MG63 (cell line): Measurements from ENCODE around the gene RNF38. TPM values are rescaled to one million over a fixed set of nuclear protein-coding genes. Genes with fewer than 3 reads are reported as not detected.
A peak's percentile ranks its signal among the peaks of the same experiment; 100 is the strongest.
"Not testable (repeated sequence)": the region's sequence is repeated elsewhere in the genome, so short reads cannot be mapped to it uniquely, and the experiment has no call there.

ENCODE experiments used
- DNase-seq: peaks from one replicate; pipeline ENCODE4 v3.0.0-alpha.2; 2020
- H3K27me3 ChIP-seq: fragments of 250-450 bp; sonication (Bioruptor Pico); 2 replicates; pipeline ENCODE4 v1.5.1; 2020; ENCODE audit warnings: mild to moderate bottlenecking, moderate library complexity
- H3K36me3 ChIP-seq: fragments of 250-450 bp; sonication (Bioruptor Pico); 2 replicates; pipeline ENCODE4 v1.5.1; 2020; ENCODE audit warnings: mild to moderate bottlenecking, moderate library complexity
- H3K4me3 ChIP-seq: fragments of 250-450 bp; sonication (Bioruptor Pico); 2 replicates; pipeline ENCODE4 v1.5.1; 2020; ENCODE audit warnings: mild to moderate bottlenecking, moderate library complexity
- H3K9me3 ChIP-seq: fragments of 250-450 bp; sonication (Bioruptor Pico); 2 replicates; pipeline ENCODE4 v1.5.1; 2020; ENCODE audit warnings: mild to moderate bottlenecking, moderate library complexity
- total RNA-seq: library from RNA; depleted of rRNA; stranded (reverse); fragments of >200 nt; shearing (Covaris generic); gene quantifications from 2 replicates; pipeline ENCODE4 v1.2.3, GENCODE V29; 2014; ENCODE audit warnings: low replicate concordance

RNF38 gene
- total RNA-seq, 1 experiment from 2014 or later = 13.3 TPM

DNA sequence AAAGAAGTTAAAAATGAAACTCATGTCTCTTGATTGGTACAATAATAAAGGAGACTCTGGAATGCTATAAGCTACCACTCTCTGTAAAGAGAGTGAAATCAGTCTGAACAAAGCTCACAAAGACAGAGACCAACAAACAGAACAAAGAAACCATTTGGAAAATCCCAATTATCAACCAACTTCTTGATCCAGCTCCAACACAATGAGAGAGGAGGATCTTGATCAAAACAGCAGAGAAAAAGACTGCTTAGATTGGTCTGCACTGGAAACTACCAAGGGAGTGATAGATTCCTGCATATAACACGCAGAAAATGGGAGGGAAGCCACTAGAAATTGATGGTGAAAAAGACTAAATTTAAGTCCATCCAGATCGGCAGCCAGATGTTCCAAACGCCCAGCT lies 23.1 kb upstream of the RNF38 start:
- H3K27me3 ChIP-seq = no peaks in the 10 kb centered on the region
- no peak overlapping the region for H3K4me3 ChIP-seq
- DNase-seq = no peak
- H3K36me3 ChIP-seq = peaks cover 12% of the 10 kb centered on the region
- peaks cover 9% of the 10 kb centered on the region; the same call in 1 of the 2 replicates for H3K9me3 ChIP-seq

DNA sequence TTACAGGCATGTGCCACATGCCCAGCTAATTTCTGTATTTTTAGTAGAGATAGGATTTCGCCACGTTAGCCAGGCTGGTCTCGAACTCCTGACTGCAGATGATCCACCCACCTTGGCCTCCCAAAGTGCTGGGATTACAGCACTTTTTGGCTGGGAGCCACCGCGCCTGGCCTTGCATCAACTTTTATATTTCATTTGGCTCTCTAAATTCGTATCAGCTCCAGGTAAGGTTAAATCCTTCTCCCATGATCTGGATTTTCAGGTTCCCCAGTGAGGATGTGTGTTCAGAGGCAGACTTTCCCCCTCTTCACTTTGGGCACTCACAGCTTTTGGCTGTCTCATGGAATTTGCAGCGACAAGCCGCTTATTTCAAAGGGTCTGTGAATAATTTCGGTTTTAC lies 16.8 kb upstream of the RNF38 start:
- no peak overlapping the region for H3K4me3 ChIP-seq
- DNase-seq = no peak
- peaks cover 26% of the 10 kb centered on the region for H3K36me3 ChIP-seq
- H3K27me3 ChIP-seq = no peaks in the 10 kb centered on the region
- H3K9me3 ChIP-seq = no peaks in the 10 kb centered on the region

DNA sequence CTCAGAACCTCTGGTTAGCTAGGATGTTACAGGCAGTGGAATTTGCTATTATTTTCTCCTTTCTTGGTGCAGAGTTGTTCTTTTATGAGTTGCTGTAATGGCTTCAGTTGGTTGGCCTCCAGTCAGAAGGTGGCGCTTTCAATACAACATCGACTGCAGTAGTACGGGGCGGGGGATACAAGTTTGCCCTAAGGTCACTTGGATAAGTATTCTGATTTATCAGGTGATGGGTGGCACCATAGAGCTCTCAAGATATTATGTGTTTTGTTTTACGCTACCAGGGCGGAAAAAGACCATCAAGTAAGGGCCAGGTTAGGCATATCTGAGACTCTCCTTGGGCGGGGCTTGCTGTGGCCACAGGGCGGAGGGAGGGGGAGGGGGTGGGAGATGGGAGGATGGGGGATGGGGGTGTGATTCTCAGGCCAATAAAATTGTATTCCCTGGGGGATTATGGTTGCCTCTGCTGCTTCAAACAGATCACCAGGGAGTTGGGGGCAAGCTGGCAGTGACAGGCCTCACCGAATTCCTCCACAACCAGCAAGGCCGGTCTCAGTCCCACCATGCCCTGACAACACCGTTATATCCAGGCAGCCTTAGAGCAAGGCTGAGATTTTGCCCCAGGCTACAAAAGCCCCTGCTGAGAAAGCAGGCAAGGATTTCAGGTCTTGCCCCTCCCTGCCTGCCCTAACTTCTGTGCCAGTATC lies 15.9 kb upstream of the RNF38 start:
- no peak overlapping the region for H3K4me3 ChIP-seq
- no peaks in the 10 kb centered on the region for H3K9me3 ChIP-seq
- no peaks in the 10 kb centered on the region for H3K27me3 ChIP-seq
- no peak for DNase-seq
- H3K36me3 ChIP-seq = peaks cover 20% of the 10 kb centered on the region

DNA sequence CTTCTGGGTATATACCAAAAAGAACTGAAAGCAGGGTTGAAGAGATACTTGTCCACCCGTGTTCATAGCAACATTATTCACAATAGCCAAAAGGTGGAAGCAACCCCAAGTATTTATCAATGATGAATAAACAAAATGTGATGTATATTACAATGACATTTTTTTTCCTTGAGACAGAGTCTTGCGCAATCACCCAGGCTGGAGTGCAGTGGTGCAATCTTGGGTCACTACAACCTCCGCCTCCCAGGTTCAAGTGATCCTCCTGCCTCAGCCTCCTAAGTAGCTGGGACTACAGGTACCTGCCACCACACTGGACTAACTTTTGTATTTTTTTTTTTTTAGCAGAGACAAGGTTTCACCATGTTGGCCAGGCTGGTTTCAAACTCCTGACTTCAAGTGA lies 11.3 kb upstream of the RNF38 start:
- H3K9me3 ChIP-seq, DNase-seq, H3K4me3 ChIP-seq, H3K27me3 ChIP-seq: not testable (repeated sequence)
- peaks cover 17% of the 10 kb centered on the region for H3K36me3 ChIP-seq

DNA sequence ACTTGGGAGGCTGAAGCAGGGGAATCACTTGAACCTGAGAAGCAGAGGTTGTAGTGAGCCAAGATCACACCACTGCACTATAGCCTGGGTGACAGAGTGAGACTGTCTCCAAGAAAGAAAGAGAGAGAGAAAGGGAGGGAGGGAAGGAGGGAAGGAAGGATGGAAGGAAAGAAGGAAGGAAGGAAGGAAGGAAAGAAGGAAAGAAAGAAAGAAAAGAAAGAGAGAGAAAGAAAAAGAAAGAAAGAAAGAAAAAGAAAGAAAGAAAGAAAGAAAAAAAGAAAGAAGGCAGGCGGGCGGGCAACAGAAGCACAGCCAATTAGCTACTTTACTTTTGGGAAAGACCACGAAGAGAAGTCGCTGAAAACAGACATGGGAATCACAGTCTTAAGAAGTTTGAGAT lies 9.0 kb upstream of the RNF38 start:
- not testable (repeated sequence) for DNase-seq, H3K27me3 ChIP-seq, H3K9me3 ChIP-seq, H3K4me3 ChIP-seq, H3K36me3 ChIP-seq

DNA sequence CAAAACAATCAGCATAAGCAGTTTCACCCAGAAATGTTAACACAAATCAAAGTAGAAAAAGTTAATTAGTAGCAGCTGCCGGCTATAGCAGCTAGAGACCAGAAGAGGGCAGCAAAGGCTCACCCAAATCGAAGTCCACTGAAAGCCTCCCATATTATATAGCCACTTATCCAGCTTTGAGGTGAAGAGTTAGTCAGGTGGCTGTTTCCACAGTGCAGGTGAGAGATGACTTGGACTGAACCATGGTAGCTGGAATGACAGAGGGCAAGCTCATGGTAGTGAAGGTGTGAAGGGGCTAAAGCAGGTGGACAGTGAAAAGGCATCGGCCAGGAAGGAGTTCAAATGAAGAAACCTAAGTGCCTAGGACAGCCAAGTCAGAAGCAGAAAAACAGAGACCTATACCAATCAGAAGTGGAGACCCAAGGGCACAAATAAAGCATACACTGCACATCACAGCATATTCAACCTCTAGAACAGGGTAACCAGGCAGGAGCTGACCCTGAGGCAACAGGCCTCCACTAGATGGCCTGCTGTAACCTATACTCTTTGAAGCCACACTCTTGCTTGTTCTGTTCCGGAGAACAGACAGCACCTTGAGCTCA lies 7.2 kb upstream of the RNF38 start:
- no peaks in the 10 kb centered on the region for H3K9me3 ChIP-seq
- no peak overlapping the region for H3K4me3 ChIP-seq
- no peaks in the 10 kb centered on the region for H3K27me3 ChIP-seq
- peak; percentile 49 for DNase-seq
- H3K36me3 ChIP-seq = 0 out of 2 replicates have a peak, but pooled peaks cover 1% of the 10 kb centered on the region

DNA sequence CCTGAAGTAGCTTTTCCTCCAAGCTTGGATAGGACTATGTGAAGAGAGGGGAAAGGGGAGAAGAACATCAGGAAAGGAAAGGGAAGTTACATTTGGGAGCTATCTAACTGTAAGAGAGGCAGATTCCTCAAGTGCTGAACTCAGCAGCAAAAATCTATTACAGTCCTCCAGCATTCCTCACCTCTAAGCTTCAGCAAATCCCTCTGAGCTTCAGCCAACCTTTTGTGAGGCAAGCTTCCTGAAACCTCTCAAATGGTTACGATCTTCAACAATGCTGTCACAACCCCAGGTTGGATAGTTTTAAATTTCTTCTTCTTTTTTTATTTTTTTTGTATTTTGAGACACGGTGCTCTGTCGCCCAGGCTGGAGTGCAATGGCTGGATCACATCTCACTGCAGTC lies 2.5 kb upstream of the RNF38 start:
- Histone ChIP-seq H3K36me3 (peaks cover 12% of the 10 kb centered on the region), H3K9me3 (peaks cover 14% of the 10 kb centered on the region), H3K4me3 (no peak overlapping the region), H3K27me3 (no peaks in the 10 kb centered on the region)
- DNase-seq = peak; percentile 32

DNA sequence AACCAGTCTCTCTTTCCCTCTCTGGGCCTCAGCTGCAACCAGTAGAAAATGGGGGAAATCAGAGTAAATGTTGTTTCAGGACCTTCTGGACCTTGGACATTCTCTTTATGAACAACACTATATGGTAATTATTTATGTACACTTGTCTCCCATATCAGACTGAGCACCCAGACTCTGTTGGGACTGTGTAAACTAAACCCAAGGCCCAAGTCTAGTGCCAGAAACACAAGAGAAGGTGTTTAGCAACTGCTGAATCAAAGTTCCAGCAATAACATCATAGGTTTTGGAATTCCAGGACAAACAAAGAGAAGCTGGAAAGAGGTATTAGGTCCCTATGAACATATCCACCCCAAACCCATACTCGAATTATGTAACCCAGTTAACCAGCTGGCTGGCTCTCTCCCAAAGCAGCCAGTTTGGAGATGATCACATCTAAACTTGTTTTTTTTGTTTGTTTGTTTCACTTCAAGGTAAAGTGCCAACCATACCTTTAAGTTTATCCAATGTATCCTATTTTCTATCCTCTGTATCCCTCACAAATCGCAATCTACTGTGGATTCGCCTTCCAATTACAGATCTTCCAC lies 1.9 kb upstream of the RNF38 start:
- Histone ChIP-seq H3K36me3 (peaks cover 18% of the 10 kb centered on the region), H3K9me3 (peaks cover 18% of the 10 kb centered on the region), H3K4me3 (no peak overlapping the region)

DNA sequence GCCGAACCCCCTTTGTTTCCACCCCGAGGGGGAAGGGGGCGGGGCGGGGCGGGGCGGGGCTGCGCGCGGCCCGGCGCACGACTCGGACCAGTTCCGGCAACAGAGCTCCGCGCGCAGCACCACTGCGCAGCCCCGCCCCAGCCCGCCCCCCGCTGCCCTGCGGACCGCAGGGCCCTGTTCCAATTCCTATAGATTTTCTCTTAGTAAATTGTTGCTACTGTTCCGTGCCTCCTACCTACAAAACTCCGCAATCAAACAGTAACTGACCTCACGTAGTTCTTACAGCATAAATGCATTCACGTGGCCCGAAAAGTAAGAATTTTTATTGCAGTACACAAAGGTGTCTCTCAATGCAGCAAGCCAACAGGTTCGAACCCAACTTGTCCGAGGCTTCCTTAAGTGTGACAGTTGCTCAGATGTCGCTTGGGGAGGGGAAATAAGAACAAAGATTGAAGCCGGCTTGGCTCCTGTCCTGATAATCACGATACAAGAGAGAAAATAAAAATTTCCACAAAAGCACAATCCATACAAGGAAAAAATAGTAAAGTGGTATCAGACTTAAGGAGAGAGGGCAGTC lies 1.2 kb upstream of the RNF38 start:
- no peaks in the 10 kb centered on the region for H3K27me3 ChIP-seq
- H3K36me3 ChIP-seq = peaks cover 24% of the 10 kb centered on the region
- DNase-seq = no peak
- peak overlapping the region; percentile 69 for H3K4me3 ChIP-seq
- H3K9me3 ChIP-seq = peaks cover 18% of the 10 kb centered on the region

More for the DNA sequence above, 1.9 kb upstream of the RNF38 start:
- H3K27me3 ChIP-seq = no peaks in the 10 kb centered on the region
- no peak for DNase-seq

DNA sequence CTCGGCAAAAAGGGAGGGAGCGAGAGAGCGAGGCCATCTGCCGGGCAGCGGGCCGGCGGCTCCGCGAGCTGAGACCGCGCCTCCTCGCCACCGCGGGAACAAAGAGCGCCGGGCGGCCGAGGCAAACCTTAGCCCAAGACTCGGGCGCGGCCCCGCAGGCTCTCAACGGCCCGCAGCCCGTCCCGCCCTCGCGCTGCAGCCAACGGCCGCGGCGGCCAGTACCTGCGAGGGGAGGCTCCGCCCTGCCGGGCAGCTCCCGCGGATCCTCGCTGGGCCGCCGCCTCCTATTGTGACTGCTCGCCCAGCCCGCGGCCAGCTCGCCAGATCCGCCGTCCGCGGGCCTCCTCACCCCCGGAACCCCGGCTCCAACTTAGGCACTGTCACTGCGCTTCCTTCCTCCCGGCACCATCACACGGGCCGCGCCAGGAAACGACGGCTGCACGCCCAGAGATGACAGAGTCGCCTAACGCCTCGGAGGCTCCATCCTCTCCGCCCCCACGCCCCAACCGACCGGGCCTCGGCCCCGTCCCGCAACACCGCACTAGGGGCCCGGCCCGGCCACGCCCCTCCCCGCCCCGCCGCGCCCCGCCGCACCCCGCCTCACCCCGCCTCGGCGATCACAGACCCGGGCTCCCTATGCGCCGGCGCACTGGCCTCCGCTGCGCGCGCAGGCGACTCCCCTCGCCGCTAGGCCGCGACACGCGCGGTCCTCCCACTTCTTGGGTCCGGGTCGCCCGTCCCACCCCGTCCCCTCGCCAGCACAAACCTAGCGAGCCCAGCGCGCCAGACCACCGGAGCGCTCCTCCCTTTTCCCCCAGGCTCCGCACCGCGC lies 479 bp upstream of the RNF38 start:
- peak; percentile 99 for DNase-seq
- Histone ChIP-seq H3K36me3 (peaks cover 29% of the 10 kb centered on the region), H3K4me3 (peak overlapping the region; percentile 69), H3K27me3 (no peaks in the 10 kb centered on the region), H3K9me3 (peaks cover 18% of the 10 kb centered on the region)

DNA sequence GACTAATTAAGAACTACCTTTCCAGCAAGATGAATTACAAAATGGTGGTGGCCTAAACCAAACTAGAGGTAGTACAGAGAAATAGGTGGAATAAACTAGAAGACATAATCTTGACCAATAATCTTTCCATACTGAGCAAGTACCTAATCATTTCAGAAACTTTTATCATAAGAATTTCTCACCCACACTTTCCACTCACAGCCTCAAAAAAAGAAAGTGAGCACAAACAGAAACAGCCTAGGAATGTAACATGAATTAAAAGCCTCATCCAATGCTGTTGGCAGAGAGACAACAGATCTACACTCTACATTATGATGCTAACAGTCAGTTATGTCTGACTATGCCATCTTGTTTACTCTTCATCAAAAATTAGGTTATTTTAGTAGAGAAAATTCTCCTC lies 1.3 kb downstream of the RNF38 start:
- H3K4me3 ChIP-seq = 0 out of 2 replicates have a peak overlapping the region, but pooled peaks have one; percentile 0
- H3K27me3 ChIP-seq = no peaks in the 10 kb centered on the region
- no peak for DNase-seq
- H3K9me3 ChIP-seq = peaks cover 18% of the 10 kb centered on the region
- H3K36me3 ChIP-seq = peaks cover 39% of the 10 kb centered on the region

DNA sequence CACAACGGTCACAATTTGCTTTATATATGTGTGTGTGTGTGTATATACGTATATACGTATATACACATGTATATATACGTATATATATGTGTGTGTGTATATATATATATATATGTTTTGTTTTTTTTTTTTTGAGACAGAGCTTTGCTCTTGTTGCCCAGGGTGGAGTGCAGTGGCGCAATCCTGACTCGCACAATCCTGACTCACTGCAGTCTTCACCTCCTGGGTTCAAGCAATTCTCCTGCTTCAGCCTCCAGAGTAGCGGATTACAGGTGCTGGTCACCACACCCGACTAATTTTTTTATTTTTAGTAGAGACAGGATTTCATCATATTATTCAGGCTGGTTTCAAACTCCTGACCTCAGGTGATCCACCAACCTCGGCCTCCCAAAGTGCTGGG lies 3.1 kb downstream of the RNF38 start:
- Histone ChIP-seq H3K36me3 (peaks cover 51% of the 10 kb centered on the region), H3K27me3 (no peaks in the 10 kb centered on the region), H3K4me3 (no peak overlapping the region), H3K9me3 (peaks cover 18% of the 10 kb centered on the region)
- DNase-seq = no peak

DNA sequence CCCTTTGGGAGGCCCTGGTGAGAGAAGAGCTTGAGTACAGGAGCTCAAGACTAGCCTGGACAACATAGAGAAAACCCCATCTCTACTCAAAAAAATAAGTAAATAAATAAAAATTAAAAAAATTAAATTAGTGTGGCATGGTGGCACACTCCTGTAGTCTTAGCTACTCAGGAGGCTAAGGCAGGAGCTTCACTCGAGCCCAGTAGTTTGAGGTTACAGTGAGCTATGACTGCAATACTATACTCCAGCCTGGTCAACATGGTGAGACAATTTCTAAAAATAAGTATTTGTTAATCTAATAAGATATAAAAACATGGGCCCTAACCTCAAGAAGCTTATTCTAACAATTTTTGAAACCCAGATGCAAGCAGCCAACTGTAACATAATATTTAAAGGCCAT lies 7.6 kb downstream of the RNF38 start:
- peaks cover 4% of the 10 kb centered on the region for H3K9me3 ChIP-seq
- peaks cover 64% of the 10 kb centered on the region for H3K36me3 ChIP-seq
- DNase-seq = no peak
- no peak overlapping the region for H3K4me3 ChIP-seq
- H3K27me3 ChIP-seq = no peaks in the 10 kb centered on the region

DNA sequence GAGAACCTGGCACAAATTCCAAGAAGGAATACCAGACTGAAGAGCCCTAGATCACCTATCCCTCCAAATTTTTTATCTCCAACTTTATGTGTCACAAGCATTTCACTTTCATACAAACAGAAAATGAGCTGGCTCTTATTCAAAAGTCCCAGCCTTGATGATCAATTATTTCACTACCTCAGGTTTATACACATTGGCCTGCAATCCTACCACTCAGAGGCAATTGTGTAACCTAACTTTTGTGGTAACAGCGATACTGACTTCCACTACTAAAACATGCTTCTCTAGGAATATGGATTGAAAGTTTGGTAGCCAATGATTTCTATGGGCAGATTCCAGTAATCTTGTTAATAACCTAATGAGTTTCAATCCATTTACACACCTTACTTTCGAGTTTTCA lies 10.5 kb downstream of the RNF38 start:
- Histone ChIP-seq H3K27me3 (no peaks in the 10 kb centered on the region), H3K36me3 (peaks cover 60% of the 10 kb centered on the region), H3K4me3 (no peak overlapping the region), H3K9me3 (no peaks in the 10 kb centered on the region)
- DNase-seq = no peak

DNA sequence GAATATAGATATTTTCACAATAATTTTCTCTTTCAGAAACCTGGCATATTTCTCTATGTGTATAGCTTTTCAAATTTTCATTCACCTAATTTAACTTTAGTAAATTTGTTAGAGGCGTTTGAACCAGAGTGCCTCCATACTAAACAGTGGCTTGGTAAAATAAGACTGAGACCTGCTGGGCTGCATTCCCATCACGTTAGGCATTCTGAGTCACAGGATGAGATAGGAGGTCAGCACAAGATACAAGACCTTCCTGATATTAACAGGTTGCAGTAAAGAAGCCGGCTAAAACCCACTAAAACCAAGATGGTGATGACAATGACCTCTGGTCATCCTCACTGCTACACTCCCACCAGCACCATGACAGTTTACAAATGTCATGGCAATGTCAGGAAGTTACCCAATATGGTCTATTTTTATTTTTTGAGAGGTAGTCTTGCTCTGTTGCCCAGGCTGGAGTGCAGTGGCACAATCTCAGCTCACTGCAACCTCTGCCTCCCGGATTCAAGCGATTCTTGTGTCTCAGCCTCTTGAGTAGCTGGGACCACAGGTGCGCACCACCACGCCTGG lies 13.6 kb downstream of the RNF38 start:
- H3K4me3 ChIP-seq, H3K9me3 ChIP-seq, DNase-seq, H3K27me3 ChIP-seq: not testable (repeated sequence)
- peaks cover 45% of the 10 kb centered on the region for H3K36me3 ChIP-seq

DNA sequence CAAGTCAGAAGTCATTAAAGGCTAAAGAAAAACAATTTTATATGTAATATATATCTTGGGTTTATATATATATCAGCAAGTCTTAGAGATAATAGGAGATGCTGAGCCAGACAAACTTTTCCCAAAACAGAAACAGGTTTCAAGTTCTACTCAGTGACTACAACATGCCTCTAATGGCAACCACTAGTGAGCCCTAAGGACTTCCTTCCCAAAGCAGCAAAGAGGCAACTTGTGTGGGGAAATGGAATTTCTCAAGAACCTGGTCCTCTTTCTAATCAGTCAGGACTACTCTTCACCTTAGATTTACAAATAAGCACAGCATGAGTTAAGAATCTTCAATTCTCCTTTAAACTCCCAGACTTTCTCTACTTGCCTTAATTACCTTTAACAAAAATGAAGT lies 17.6 kb downstream of the RNF38 start:
- H3K36me3 ChIP-seq = peaks cover 32% of the 10 kb centered on the region
- H3K4me3 ChIP-seq = no peak overlapping the region
- no peaks in the 10 kb centered on the region for H3K9me3 ChIP-seq
- DNase-seq = no peak
- H3K27me3 ChIP-seq = no peaks in the 10 kb centered on the region
